H9 (cell line): ENCODE measurements around the gene OGFOD2. TPM values are rescaled to one million over a fixed set of nuclear protein-coding genes. Genes with fewer than 3 reads are reported as not detected.

Source experiments
- DNase-seq: peaks from one replicate; pipeline ENCODE4 v3.0.0-alpha.2; 2017
- H2AFZ ChIP-seq: one replicate; pipeline ENCODE4 v1.6.1; 2013; ENCODE audit warnings: mild to moderate bottlenecking, low read length, control low read depth, moderate library complexity
- H2AK5ac ChIP-seq: 2 replicates; pipeline ENCODE4 v1.6.1; 2013; ENCODE audit warnings: low read length, control low read depth, mixed read lengths; ENCODE audit not compliant: insufficient read length
- H2BK120ac ChIP-seq: one replicate; pipeline ENCODE4 v1.6.1; 2013; ENCODE audit warnings: low read depth, mild to moderate bottlenecking, low read length, control low read depth, inconsistent platforms; ENCODE audit not compliant: poor library complexity, severe bottlenecking
- H2BK12ac ChIP-seq: 2 replicates; pipeline ENCODE4 v1.6.1; 2013; ENCODE audit warnings: low read length, control low read depth, mixed read lengths, low read depth; ENCODE audit not compliant: insufficient read length
- H2BK15ac ChIP-seq: 2 replicates; pipeline ENCODE4 v1.6.1; 2013; ENCODE audit warnings: low read depth, low read length, control low read depth
- H2BK20ac ChIP-seq: one replicate; pipeline ENCODE4 v1.6.1; 2013; ENCODE audit warnings: low read depth, mild to moderate bottlenecking, low read length, control low read depth, inconsistent platforms; ENCODE audit not compliant: poor library complexity, severe bottlenecking
- H2BK5ac ChIP-seq: 2 replicates; pipeline ENCODE4 v1.6.1; 2013; ENCODE audit warnings: low read length, control low read depth, mixed read lengths; ENCODE audit not compliant: insufficient read length
- H3K14ac ChIP-seq: 2 replicates; pipeline ENCODE4 v1.6.1; 2013; ENCODE audit warnings: low read length, control low read depth; ENCODE audit not compliant: insufficient read depth
- H3K18ac ChIP-seq: 2 replicates; pipeline ENCODE4 v1.6.1; 2013; ENCODE audit warnings: low read depth, mild to moderate bottlenecking, mixed read lengths, low read length, control low read depth; ENCODE audit not compliant: insufficient read length
- H3K23ac ChIP-seq: 2 replicates; pipeline ENCODE4 v1.6.1; 2013; ENCODE audit warnings: low read length, control low read depth, mixed read lengths, low read depth; ENCODE audit not compliant: insufficient read length
- H3K23me2 ChIP-seq: 2 replicates; pipeline ENCODE4 v1.6.1; 2013; ENCODE audit warnings: low read depth, mild to moderate bottlenecking, mixed read lengths, low read length, control low read depth; ENCODE audit not compliant: insufficient read length, poor library complexity, severe bottlenecking
- H3K27ac ChIP-seq: 2 replicates; pipeline ENCODE4 v1.5.1; 2013; ENCODE audit warnings: low read length, control low read depth, mixed read lengths, low read depth; ENCODE audit not compliant: insufficient read length
- H3K27me3 ChIP-seq: 2 replicates; pipeline ENCODE4 v1.6.1; 2013; ENCODE audit warnings: low read length, control low read depth, inconsistent platforms; ENCODE audit not compliant: insufficient read depth
- H3K4ac ChIP-seq: 2 replicates; pipeline ENCODE4 v1.6.1; 2013; ENCODE audit warnings: low read depth, mild to moderate bottlenecking, control low read depth, inconsistent platforms, low read length, moderate library complexity
- H3K4me1 ChIP-seq: 2 replicates; pipeline ENCODE4 v1.6.1; 2013; ENCODE audit warnings: low read length, control low read depth, inconsistent platforms; ENCODE audit not compliant: insufficient read depth
- H3K4me2 ChIP-seq: 2 replicates; pipeline ENCODE4 v1.6.1; 2013; ENCODE audit warnings: low read length, control low read depth, mixed read lengths; ENCODE audit not compliant: insufficient read length, insufficient read depth
- H3K56ac ChIP-seq: 2 replicates; pipeline ENCODE4 v1.6.1; 2013; ENCODE audit warnings: low read depth, mild to moderate bottlenecking, mixed read lengths, low read length, control low read depth; ENCODE audit not compliant: insufficient read length
- H3K79me1 ChIP-seq: 2 replicates; pipeline ENCODE4 v1.6.1; 2013; ENCODE audit warnings: low read depth, mild to moderate bottlenecking, moderate library complexity, low read length, control low read depth, inconsistent platforms; ENCODE audit not compliant: insufficient read depth, poor library complexity, severe bottlenecking
- H3K79me2 ChIP-seq: 2 replicates; pipeline ENCODE4 v1.6.1; 2013; ENCODE audit warnings: low read length, control low read depth, inconsistent platforms; ENCODE audit not compliant: insufficient read depth
- H3K9ac ChIP-seq: 2 replicates; pipeline ENCODE4 v1.6.1; 2013; ENCODE audit warnings: low read length, control low read depth, mixed read lengths; ENCODE audit not compliant: insufficient read length; ENCODE audit errors: extremely low read depth
- H3K9me3 ChIP-seq: one replicate; pipeline ENCODE4 v1.6.1; 2013; ENCODE audit warnings: low read depth, low read length, inconsistent platforms; ENCODE audit not compliant: control insufficient read depth
- H3T11ph ChIP-seq: one replicate; pipeline ENCODE4 v1.6.1; 2013; ENCODE audit warnings: mild to moderate bottlenecking, low read length, control low read depth, inconsistent platforms
- H4K20me1 ChIP-seq: one replicate; pipeline ENCODE4 v1.6.1; 2013; ENCODE audit not compliant: control insufficient read depth, insufficient read length, insufficient read depth
- H4K5ac ChIP-seq: 2 replicates; pipeline ENCODE4 v1.6.1; 2013; ENCODE audit warnings: low read depth, mild to moderate bottlenecking, mixed read lengths, low read length, control low read depth; ENCODE audit not compliant: insufficient read length
- H4K8ac ChIP-seq: replicated peaks from 2 replicates; pipeline ENCODE4 v1.6.1; 2013; ENCODE audit warnings: low read length, control low read depth, mixed read lengths, low read depth; ENCODE audit not compliant: insufficient read length
- H4K91ac ChIP-seq: 2 replicates; pipeline ENCODE4 v1.6.1; 2013; ENCODE audit warnings: low read depth, mild to moderate bottlenecking, moderate library complexity, mixed read lengths, low read length, control low read depth; ENCODE audit not compliant: insufficient read length
- H3K27ac Mint-ChIP-seq, 3 experiments: 2 replicates in 2 of 3; 3 replicates in 1 of 3; pipeline ENCODE4 v1.8.0; 2020 to 2021; ENCODE audit warnings: mixed read lengths in 3 of 3, mild to moderate bottlenecking in 1 of 3, moderate library complexity in 1 of 3
- H3K27me3 Mint-ChIP-seq: 2 replicates; pipeline ENCODE4 v1.8.0; 2021; ENCODE audit warnings: low read depth, mild to moderate bottlenecking, moderate library complexity, mixed read lengths
- H3K36me3 Mint-ChIP-seq, 3 experiments: 2 replicates in 2 of 3; 3 replicates in 1 of 3; pipeline ENCODE4 v1.8.0; 2020 to 2021; ENCODE audit warnings: low read depth in 3 of 3, mixed read lengths in 3 of 3; ENCODE audit not compliant: insufficient read depth in 1 of 3
- H3K4me1 Mint-ChIP-seq, 2 experiments: 2 replicates each; pipeline ENCODE4 v1.8.0; 2020; ENCODE audit warnings: mixed read lengths in 2 of 2
- H3K4me3 Mint-ChIP-seq, 2 experiments: 2 replicates in 1 of 2; 3 replicates in 1 of 2; pipeline ENCODE4 v1.8.0; 2020 to 2021; ENCODE audit warnings: mild to moderate bottlenecking in 2 of 2, mixed read lengths in 2 of 2, moderate library complexity in 1 of 2
- H3K9me3 Mint-ChIP-seq, 2 experiments: 2 replicates in 1 of 2; 3 replicates in 1 of 2; pipeline ENCODE4 v1.8.0; 2020; ENCODE audit warnings: mild to moderate bottlenecking in 2 of 2, mixed read lengths in 2 of 2, moderate library complexity in 1 of 2
- CTCF ChIP-seq: fragments of 200-600 bp; sonication (generic); conservative IDR thresholded peaks from 3 replicates; pipeline ENCODE4 v1.8.0; 2021; ENCODE audit warnings: antibody characterized with exemption, mild to moderate bottlenecking
- WGBS: extraction: QIAGEN DNeasy Blood & Tissue Kit; methylation state at CpG from one replicate; pipeline ENCODE4 v1.1.7; 2013; ENCODE audit warnings: missing lambda C conversion rate, low lambda C conversion rate, mixed read lengths; ENCODE audit not compliant: insufficient read length; ENCODE audit errors: extremely low coverage; 5-methylcytosine and 5-hydroxymethylcytosine counted together
- total RNA-seq: library from RNA; stranded (reverse); gene quantifications from 2 replicates; pipeline ENCODE4 v1.2.1, GENCODE V29; 2021

OGFOD2 gene
- total RNA-seq, 1 experiment from 2014 or later: 14.7 TPM

DNA sequence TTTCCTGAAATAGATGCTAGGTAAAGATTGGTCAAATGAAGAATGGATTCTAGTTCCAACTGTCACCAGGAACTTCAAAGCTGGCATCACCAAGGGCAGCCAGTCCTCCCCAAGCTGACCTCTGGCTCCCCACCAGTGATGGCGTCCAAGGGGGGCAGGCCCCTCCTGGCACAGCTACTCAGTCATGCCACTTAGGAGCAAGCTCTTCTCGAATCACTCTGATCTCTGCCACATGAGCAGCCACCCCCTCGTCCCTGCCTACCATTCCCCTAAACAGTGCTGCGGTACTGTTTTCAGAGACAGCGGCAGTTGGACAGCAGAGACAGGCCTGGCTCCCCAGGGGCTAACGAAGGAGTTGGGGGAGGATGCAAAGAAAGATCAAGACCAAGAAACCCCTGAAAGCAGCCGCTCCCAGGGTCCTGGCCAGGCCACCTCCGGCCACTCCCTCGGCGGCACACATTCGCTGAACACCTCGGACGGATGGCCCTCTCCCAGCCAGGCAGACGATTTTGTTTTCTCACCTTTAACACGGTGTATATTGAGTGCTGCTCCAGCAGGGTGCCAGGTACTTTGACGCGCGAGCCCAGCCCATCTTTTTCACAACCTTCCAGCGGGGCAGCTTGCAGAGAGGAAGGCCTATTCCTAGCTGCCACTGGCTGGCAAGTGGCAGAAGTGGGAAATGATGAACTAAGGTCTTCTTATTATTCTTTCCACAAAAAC, 52.8 kb downstream of the OGFOD2 start:
- TF ChIP-seq CTCF: no peak
- Histone ChIP-seq H2AFZ (no peak overlapping the region), H4K8ac (no peak overlapping the region), H4K20me1 (no peaks in the 10 kb centered on the region), H3K23me2 (no peaks in the 10 kb centered on the region), H3K79me1 (no peaks in the 10 kb centered on the region), H3K18ac (no peak overlapping the region), H3T11ph (no peak overlapping the region), H3K79me2 (no peaks in the 10 kb centered on the region), H3K9me3 (no peaks in the 10 kb centered on the region), H4K5ac (no peak overlapping the region), H3K4me2 (no peak overlapping the region), H3K27me3 (no peaks in the 10 kb centered on the region), H3K56ac (no peak overlapping the region), H2BK12ac (no peak overlapping the region), H2AK5ac (no peak overlapping the region), H3K23ac (no peak overlapping the region), H2BK15ac (no peak overlapping the region), H3K4ac (no peak overlapping the region), H3K4me1 (no peaks in the 10 kb centered on the region), H2BK5ac (no peak overlapping the region), H2BK120ac (no peak overlapping the region), H3K9ac (no peak overlapping the region), H4K91ac (no peak overlapping the region), H3K14ac (no peak overlapping the region), H2BK20ac (no peak overlapping the region), H3K27ac (no peak overlapping the region)
- no peak for DNase-seq
- Mint-ChIP-seq H3K4me3 (no peak overlapping the region), H3K27me3 (peaks cover 3% of the 10 kb centered on the region; the same call in 1 of the 2 replicates), H3K36me3 (no peaks in the 10 kb centered on the region), H3K9me3 (no peaks in the 10 kb centered on the region), H3K4me1 (peaks cover 13 to 14% of the 10 kb centered on the region in 2 experiments), H3K27ac (0 out of 7 replicates have a peak overlapping the region, but pooled peaks of 2 of the 3 experiments have one; percentile 20 to 61)
- WGBS: no CpG with 5 or more reads among the region's 19 CpGs
